Measurements from ENCODE around the gene SLC22A13. TPM values are rescaled to one million over a fixed set of nuclear protein-coding genes. Genes with fewer than 3 reads are reported as not detected.

The SLC22A13 gene
- total and polyA plus RNA-seq, 2 of the 4 experiments (the other 2 are of a cell fraction): under 0.01 to 0.22 TPM

DNA sequence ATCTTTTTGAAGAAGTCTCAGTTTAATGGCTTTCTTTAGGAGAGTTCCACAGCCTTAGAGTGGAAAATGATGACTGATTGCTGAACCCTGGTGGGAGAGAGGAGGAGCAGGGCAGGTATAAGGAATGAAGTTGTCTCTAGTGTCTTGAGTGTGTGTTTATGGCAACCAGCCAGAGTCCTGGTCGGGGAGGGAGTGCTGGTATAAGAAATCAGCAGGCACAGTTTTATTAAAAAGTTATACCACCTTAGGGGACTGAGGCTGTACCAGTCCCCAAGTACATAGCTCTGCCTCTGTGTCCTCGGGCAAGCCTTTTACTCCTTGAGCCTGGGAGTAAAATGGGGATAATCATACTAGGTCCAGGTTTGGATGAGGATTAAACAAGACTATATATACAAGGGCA, 46.3 kb downstream of the SLC22A13 start:
- TF ChIP-seq MXI1 (IDR thresholded peaks at IDR 0.05; ENCODE audit: borderline replicate concordance, low read depth, low read length): no peak
- TF ChIP-seq, protein P1, sequence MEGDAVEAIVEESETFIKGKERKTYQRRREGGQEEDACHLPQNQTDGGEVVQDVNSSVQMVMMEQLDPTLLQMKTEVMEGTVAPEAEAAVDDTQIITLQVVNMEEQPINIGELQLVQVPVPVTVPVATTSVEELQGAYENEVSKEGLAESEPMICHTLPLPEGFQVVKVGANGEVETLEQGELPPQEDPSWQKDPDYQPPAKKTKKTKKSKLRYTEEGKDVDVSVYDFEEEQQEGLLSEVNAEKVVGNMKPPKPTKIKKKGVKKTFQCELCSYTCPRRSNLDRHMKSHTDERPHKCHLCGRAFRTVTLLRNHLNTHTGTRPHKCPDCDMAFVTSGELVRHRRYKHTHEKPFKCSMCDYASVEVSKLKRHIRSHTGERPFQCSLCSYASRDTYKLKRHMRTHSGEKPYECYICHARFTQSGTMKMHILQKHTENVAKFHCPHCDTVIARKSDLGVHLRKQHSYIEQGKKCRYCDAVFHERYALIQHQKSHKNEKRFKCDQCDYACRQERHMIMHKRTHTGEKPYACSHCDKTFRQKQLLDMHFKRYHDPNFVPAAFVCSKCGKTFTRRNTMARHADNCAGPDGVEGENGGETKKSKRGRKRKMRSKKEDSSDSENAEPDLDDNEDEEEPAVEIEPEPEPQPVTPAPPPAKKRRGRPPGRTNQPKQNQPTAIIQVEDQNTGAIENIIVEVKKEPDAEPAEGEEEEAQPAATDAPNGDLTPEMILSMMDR (conservative IDR thresholded peaks at IDR 0.05; ENCODE audit: low read depth, low read length): no peak
- TF ChIP-seq CHD1 (IDR thresholded peaks at IDR 0.05; ENCODE audit: low read depth, low read length): no peak
- no peak for TF ChIP-seq BHLHE40 (IDR thresholded peaks at IDR 0.05; ENCODE audit: low read depth, low read length)
- TF ChIP-seq CEBPB (IDR thresholded peaks at IDR 0.05; ENCODE audit: low read depth, low read length): no peak
- no peak for TF ChIP-seq RCOR1 (IDR thresholded peaks at IDR 0.05; ENCODE audit: insufficient replicate concordance, low read length)
- TF ChIP-seq FOS (IDR thresholded peaks at IDR 0.05; ENCODE audit: low read depth, low read length): no peak
- no peak for TF ChIP-seq RFX5 (IDR thresholded peaks at IDR 0.05; ENCODE audit: low read depth, low read length)
- TF ChIP-seq, protein P2, sequence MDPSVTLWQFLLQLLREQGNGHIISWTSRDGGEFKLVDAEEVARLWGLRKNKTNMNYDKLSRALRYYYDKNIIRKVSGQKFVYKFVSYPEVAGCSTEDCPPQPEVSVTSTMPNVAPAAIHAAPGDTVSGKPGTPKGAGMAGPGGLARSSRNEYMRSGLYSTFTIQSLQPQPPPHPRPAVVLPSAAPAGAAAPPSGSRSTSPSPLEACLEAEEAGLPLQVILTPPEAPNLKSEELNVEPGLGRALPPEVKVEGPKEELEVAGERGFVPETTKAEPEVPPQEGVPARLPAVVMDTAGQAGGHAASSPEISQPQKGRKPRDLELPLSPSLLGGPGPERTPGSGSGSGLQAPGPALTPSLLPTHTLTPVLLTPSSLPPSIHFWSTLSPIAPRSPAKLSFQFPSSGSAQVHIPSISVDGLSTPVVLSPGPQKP (IDR thresholded peaks at IDR 0.05; ENCODE audit: borderline replicate concordance, low read depth, low read length): no peak
- no peak for TF ChIP-seq MAFK (IDR thresholded peaks at IDR 0.05; ENCODE audit: low read depth, low read length)
- TF ChIP-seq SMC3 (IDR thresholded peaks at IDR 0.05; ENCODE audit: low read depth, low read length): no peak
- TF ChIP-seq POLR2A (IDR thresholded peaks at IDR 0.05; ENCODE audit: low read depth, low read length): no peak
- no peak for TF ChIP-seq RAD21 (IDR thresholded peaks at IDR 0.05; ENCODE audit: low read length)
- TF ChIP-seq, protein P3, sequence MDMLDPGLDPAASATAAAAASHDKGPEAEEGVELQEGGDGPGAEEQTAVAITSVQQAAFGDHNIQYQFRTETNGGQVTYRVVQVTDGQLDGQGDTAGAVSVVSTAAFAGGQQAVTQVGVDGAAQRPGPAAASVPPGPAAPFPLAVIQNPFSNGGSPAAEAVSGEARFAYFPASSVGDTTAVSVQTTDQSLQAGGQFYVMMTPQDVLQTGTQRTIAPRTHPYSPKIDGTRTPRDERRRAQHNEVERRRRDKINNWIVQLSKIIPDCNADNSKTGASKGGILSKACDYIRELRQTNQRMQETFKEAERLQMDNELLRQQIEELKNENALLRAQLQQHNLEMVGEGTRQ (IDR thresholded peaks at IDR 0.05; ENCODE audit: low read depth, low read length): no peak
- H3K4me1 ChIP-seq (ENCODE audit: control insufficient read depth, insufficient read depth, low read length): no peaks in the 10 kb centered on the region

More for the DNA sequence above, 46.3 kb downstream of the SLC22A13 start:
- Histone ChIP-seq H3K36me3 (ENCODE audit: control insufficient read depth, insufficient read depth, low read length) (no peaks in the 10 kb centered on the region), H2BK120ac (ENCODE audit: low read depth, low read length) (no peak overlapping the region), H3K27me3 (ENCODE audit: control insufficient read depth, insufficient read depth, low read length) (peaks cover 31% of the 10 kb centered on the region), H3K4me3 (ENCODE audit: insufficient read depth, low read depth, low read length) (no peak overlapping the region), H3K4ac (ENCODE audit: low read depth, low read length) (no peak overlapping the region), H4K20me1 (ENCODE audit: insufficient read depth, low read length) (no peaks in the 10 kb centered on the region), H4K5ac (ENCODE audit: low read depth, low read length) (no peak overlapping the region), H3K9me1 (ENCODE audit: insufficient read depth, low read length) (no peaks in the 10 kb centered on the region), H3K9ac (ENCODE audit: low read depth, low read length) (no peak overlapping the region), H2BK5ac (ENCODE audit: low read depth, low read length, poor library complexity, severe bottlenecking) (no peak overlapping the region), H2BK20ac (ENCODE audit: low read depth, low read length) (no peak overlapping the region), H2BK15ac (ENCODE audit: low read depth, low read length) (no peak overlapping the region), H4K8ac (ENCODE audit: low read depth in 2 of 2, low read length in 2 of 2) (no peak overlapping the region), H3K23ac (ENCODE audit: low read depth, low read length) (no peak overlapping the region), H2AK9ac (replicated peaks; ENCODE audit: low read depth, low read length, poor library complexity) (no peak overlapping the region), H3K56ac (ENCODE audit: extremely low read depth, insufficient read depth, low read length) (no peak overlapping the region), H3K18ac (ENCODE audit: low read depth, low read length) (no peak overlapping the region), H3K79me1 (ENCODE audit: low read depth in 1 of 2, low read length in 2 of 2) (no peaks in the 10 kb centered on the region), H2AFZ (replicated peaks; ENCODE audit: low read length, poor library complexity) (no peak overlapping the region), H3K14ac (replicated peaks; ENCODE audit: low read depth, low read length) (no peak overlapping the region), H3K27ac (ENCODE audit: insufficient read depth, low read length) (no peak overlapping the region), H4K91ac (ENCODE audit: insufficient read depth, low read depth, low read length) (no peak overlapping the region), H2AK5ac (ENCODE audit: low read depth, low read length) (no peak overlapping the region), H3K4me2 (ENCODE audit: low read depth, low read length) (no peak overlapping the region), H3K9me3 (ENCODE audit: control insufficient read depth, insufficient read depth, low read length) (no peaks in the 10 kb centered on the region)
- whole genome bisulfite sequencing, 2 experiments (ENCODE audit: extremely low coverage in 2 of 2, insufficient read length in 1 of 2): no CpG with 5 or more reads among the region's 2 CpGs
- ATAC-seq (ENCODE audit: low read depth) (no peak), DNase-seq (no peak)
- BruUV-seq (replicated peaks): no TSS peak
- intact Hi-C loops (cut with micrococcal nuclease): no loop called here
- CTCF ChIA-PET: no interaction called here
- POLR2A ChIA-PET (ENCODE audit: unreplicated experiment): no interaction called here
- dilution Hi-C loops (cut with HindIII; ENCODE audit: low sequenced_read_pairs, unreplicated experiment): no loop called here
- in situ Hi-C loops (cut with MboI; ENCODE audit: low sequenced_read_pairs): no loop called here

Measured in IMR-90 (cell line).